Esophagus muscularis mucosa (tissue), 4 donors: ENCODE data around the gene MRPS7. TPM values are rescaled to one million over a fixed set of nuclear protein-coding genes. Genes with fewer than 3 reads are reported as not detected.
"Not testable (repeated sequence)": the region's sequence is repeated elsewhere in the genome, so short reads cannot be mapped to it uniquely, and the experiment has no call there.

Source experiments
- DNase-seq: peaks from one replicate; pipeline ENCODE4 v3.0.0-alpha.2; 2017; ENCODE audit errors: extremely low spot score
- H3K27ac ChIP-seq, 4 donors: fragments of 200-600 bp; sonication (generic); replicated peaks in 1 of 4; 1 replicate in 3 of 4; 2 replicates in 1 of 4; pipeline ENCODE4 v1.5.1; 2016 to 2019; ENCODE audit warnings: mild to moderate bottlenecking in 1 of 4
- H3K27me3 ChIP-seq, 4 donors: fragments of 200-600 bp; sonication (generic); one replicate each; pipeline versions ENCODE4 v1.5.1 to v1.6.0; 2016 to 2019
- H3K36me3 ChIP-seq, 4 donors: fragments of 200-600 bp; sonication (generic); one replicate each; pipeline ENCODE4 v1.5.1; 2016 to 2019
- H3K4me1 ChIP-seq, 4 donors: fragments of 200-600 bp; sonication (generic); one replicate each; pipeline ENCODE4 v1.5.1; 2016 to 2019
- H3K4me3 ChIP-seq, 4 donors: fragments of 200-600 bp; sonication (generic); 1 replicate in 2 of 4; 2 replicates in 2 of 4; pipeline ENCODE4 v1.5.1; 2016 to 2019; ENCODE audit warnings: mild to moderate bottlenecking in 4 of 4, moderate library complexity in 1 of 4
- H3K9me3 ChIP-seq, 4 donors: fragments of 200-600 bp; sonication (generic); 1 replicate in 3 of 4; 2 replicates in 1 of 4; pipeline ENCODE4 v1.5.1; 2016 to 2019
- EP300 ChIP-seq: sonication (generic); formaldehyde crosslinking; IDR thresholded peaks from one replicate; pipeline ENCODE4 v1.6.1; 2017; ENCODE audit warnings: antibody characterized with exemption
- POLR2A ChIP-seq: fragments of 450-650 bp; IDR thresholded peaks from one replicate; pipeline ENCODE4 v1.6.1; 2017; ENCODE audit warnings: antibody characterized with exemption, moderate library complexity, mild to moderate bottlenecking, low read depth
- POLR2AphosphoS5 ChIP-seq, 2 donors: sonication (generic); formaldehyde crosslinking; IDR thresholded peaks; one replicate each; pipeline ENCODE4 v1.6.1; 2017; ENCODE audit warnings: antibody characterized with exemption in 2 of 2
- WGBS: methylation state at CpG from one replicate; pipeline ENCODE4 v1.1.5; 2018; 5-methylcytosine and 5-hydroxymethylcytosine counted together
- intact Hi-C: fragments of 100-400 bp; cut with DNase I; formaldehyde crosslinking; loops from one replicate; pipeline ENCODE4 v1.15.1; 2023
- total RNA-seq, 4 donors: library from RNA; depleted of rRNA; stranded (reverse); fragments of >200 nt; gene quantifications; one replicate each; pipeline versions ENCODE4 v1.1.0 to v1.2.1, GENCODE V29; 2016
- TF ChIP-seq, protein P1 (sequence below), 3 experiments: fragments of 200-600 bp in 2 of 3; fragments of 450-650 bp in 1 of 3; sonication (generic) in 2 of 3; IDR thresholded peaks; one replicate each; pipeline ENCODE4 v1.5.1; 2017 to 2019; ENCODE audit warnings: antibody characterized with exemption in 3 of 3, mild to moderate bottlenecking in 2 of 3, moderate library complexity in 1 of 3

Gene MRPS7
- total RNA-seq, 4 donors from 2014 or later: 37.8 to 40.6 (median 39.1) TPM

DNA sequence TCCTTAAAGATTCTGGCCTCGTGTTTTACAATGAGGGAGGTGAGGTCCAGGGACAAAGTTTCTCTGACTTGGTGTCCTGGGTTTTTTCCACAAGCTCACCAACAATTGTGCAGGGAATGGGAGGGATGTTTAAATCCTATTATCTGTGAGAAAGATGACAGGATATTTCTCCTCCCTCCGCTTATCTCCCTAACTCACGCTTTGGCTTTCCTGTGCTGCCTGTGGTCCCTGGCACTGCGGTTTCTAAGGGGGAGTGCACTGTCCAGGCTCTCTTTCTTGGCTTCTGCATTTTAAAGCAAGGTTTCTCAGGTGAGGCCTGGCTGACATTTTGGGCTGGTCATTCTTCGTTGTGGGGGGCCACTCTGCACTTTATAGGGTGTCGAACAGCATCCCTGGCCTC is 16.7 kb upstream of the MRPS7 start:
- DNase-seq: no peak
- Histone ChIP-seq H3K27me3 (no peaks in the 10 kb centered on the region), H3K4me1 (peaks cover 7 to 26% (median 19%) of the 10 kb centered on the region in 4 donors), H3K9me3 (no peaks in the 10 kb centered on the region), H3K36me3 (peaks cover 51 to 73% (median 66%) of the 10 kb centered on the region in 4 donors), H3K27ac (no peak overlapping the region), H3K4me3 (no peak overlapping the region)
- WGBS: 98% methylated on average over 6 of the region's 6 CpGs
- intact Hi-C loops: no loop called here
- TF ChIP-seq POLR2AphosphoS5 (IDR thresholded peaks at IDR 0.05) (no peak), POLR2A (no peak)
- TF ChIP-seq, protein P1, sequence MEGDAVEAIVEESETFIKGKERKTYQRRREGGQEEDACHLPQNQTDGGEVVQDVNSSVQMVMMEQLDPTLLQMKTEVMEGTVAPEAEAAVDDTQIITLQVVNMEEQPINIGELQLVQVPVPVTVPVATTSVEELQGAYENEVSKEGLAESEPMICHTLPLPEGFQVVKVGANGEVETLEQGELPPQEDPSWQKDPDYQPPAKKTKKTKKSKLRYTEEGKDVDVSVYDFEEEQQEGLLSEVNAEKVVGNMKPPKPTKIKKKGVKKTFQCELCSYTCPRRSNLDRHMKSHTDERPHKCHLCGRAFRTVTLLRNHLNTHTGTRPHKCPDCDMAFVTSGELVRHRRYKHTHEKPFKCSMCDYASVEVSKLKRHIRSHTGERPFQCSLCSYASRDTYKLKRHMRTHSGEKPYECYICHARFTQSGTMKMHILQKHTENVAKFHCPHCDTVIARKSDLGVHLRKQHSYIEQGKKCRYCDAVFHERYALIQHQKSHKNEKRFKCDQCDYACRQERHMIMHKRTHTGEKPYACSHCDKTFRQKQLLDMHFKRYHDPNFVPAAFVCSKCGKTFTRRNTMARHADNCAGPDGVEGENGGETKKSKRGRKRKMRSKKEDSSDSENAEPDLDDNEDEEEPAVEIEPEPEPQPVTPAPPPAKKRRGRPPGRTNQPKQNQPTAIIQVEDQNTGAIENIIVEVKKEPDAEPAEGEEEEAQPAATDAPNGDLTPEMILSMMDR (IDR thresholded peaks at IDR 0.05): no peak

DNA sequence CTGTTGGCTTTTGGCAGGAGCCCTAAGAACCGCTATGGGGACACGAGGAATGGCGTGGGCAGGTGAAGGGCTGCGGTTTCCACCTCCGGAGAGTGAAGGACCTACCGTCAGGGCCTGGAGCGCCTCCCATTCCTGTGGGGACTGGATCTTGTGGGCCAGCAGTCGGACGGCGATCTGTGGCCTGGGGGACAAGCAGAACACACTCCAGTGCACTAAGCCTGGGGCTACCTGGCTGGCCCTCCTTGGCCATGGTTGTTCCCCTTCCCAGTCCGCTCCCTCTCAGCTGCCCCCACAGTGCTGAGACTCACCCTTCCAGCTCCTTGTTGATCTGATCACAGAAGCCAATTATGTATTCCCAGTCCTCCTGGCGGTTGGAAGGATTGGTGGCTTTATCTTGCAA is 15.3 kb upstream of the MRPS7 start:
- H3K9me3 ChIP-seq: no peaks in the 10 kb centered on the region
- no peak overlapping the region for H3K27ac ChIP-seq
- peaks cover 37 to 60% (median 52%) of the 10 kb centered on the region in 4 donors for H3K36me3 ChIP-seq
- intact Hi-C loops: no loop called here
- TF ChIP-seq EP300: no peak
- no peak overlapping the region for H3K4me3 ChIP-seq
- WGBS: 96% methylated on average over 12 of the region's 12 CpGs
- DNase-seq: no peak
- H3K27me3 ChIP-seq: no peaks in the 10 kb centered on the region
- peaks cover 13 to 27% (median 21%) of the 10 kb centered on the region in 4 donors for H3K4me1 ChIP-seq

DNA sequence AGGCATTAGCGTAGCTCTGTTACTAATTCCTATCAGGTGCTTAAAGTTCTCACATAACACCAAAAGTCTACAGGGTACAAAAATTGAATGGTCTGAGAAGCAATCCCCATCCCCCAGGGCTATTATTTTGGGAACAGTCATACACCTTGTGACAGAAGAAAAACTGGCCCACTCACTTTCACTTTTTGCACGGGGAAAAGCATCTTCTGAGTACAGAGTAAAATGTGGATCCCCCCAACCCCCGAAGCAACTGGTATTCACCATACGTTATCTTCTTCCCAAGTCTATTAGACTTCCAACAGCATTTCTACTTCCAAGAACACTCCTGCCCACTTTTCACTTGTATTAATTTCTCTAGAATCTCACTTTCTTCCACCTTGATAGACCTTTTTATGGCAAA is 12.1 kb upstream of the MRPS7 start:
- no peaks in the 10 kb centered on the region for H3K27me3 ChIP-seq
- H3K27ac ChIP-seq: peak overlapping the region; percentile 33 to 62 (median 48)
- H3K4me1 ChIP-seq: peaks cover 13 to 27% (median 21%) of the 10 kb centered on the region in 4 donors
- H3K9me3 ChIP-seq: no peaks in the 10 kb centered on the region
- TF ChIP-seq EP300: no peak
- TF ChIP-seq, protein P1 (IDR thresholded peaks at IDR 0.05): no peak
- TF ChIP-seq POLR2A: no peak
- TF ChIP-seq POLR2AphosphoS5 (IDR thresholded peaks at IDR 0.05): no peak
- H3K36me3 ChIP-seq: peaks cover 14 to 28% (median 20%) of the 10 kb centered on the region in 4 donors
- peak overlapping the region in 1 of 4 donors; percentile 11 for H3K4me3 ChIP-seq
- whole genome bisulfite sequencing: 74% methylated on average over 4 of the region's 4 CpGs
- DNase-seq: no peak
- intact Hi-C loops: no loop called here

DNA sequence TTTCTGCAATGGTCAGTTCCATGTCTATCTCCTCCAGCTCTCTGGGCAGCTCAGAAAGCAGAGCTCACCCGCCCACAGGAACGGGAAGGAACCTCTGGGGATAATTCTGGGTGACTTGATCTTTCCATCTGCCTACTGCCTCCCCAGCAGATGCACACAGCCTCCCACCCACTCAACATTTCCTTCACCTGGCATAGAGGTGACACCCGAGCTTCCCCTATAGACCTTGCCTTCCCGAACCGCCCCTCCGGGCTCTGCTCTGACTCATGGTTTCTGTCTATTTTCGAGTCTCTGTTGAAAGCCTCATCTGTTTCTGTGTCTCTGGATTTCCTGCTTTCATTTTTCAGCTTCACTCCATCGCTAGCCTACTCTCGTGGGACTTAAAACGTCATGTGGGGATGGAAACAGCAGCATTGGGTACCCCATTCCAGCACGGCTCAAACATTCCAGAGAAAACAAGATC is 11.6 kb upstream of the MRPS7 start:
- no peak for DNase-seq
- WGBS: 64% methylated on average over 11 of the region's 11 CpGs
- TF ChIP-seq EP300 (no peak), POLR2AphosphoS5 (IDR thresholded peaks at IDR 0.05) (no peak), POLR2A (no peak)
- TF ChIP-seq, protein P1 (IDR thresholded peaks at IDR 0.05): no peak
- intact Hi-C loops: no loop called here
- H3K27me3 ChIP-seq: no peaks in the 10 kb centered on the region
- peak overlapping the region; percentile 6 to 40 (median 16) for H3K4me3 ChIP-seq
- H3K36me3 ChIP-seq: peaks cover 10 to 23% (median 16%) of the 10 kb centered on the region in 4 donors
- no peaks in the 10 kb centered on the region for H3K9me3 ChIP-seq
- H3K27ac ChIP-seq: peak overlapping the region; percentile 33 to 62 (median 48)
- peaks cover 13 to 27% (median 21%) of the 10 kb centered on the region in 4 donors for H3K4me1 ChIP-seq

DNA sequence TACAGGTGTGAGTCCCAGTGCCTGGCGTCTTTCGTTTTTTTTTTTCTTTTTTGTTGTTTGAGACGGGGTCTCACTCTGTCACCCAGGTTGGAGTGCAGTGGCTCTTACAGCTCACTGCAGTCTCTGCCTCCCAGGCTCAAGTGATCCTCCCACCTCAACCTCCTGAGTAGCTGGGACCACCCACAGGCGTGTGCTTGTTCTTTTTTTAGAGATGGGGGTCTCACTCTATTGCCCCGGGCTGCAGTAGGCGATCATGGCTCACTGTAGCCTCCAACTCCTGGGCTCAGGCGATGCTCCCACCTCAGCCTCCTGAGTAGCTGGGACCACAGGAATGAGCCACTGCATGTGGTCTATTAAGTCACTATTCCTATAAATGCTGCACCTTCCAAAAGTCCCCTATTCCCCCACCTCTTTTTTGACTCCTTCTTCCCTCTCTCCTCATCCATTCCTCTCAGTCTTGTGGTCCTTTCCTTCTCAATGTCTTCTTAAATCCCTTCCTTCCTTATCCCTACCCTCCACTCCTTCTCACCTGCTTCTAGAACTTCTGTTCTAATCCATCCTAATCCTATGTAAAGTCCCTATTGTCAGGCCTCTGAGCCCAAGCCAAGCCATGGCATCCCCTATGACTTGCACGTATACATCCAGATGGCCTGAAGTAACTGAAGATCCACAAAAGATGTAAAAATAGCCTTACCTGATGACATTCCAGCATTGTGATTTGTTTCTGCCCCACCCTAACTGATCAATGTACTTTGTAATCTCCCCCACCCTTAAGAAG is 9.5 kb upstream of the MRPS7 start:
- Histone ChIP-seq H3K27me3 (no peaks in the 10 kb centered on the region), H3K4me3 (no peak overlapping the region), H3K9me3 (no peaks in the 10 kb centered on the region), H3K36me3 (peaks cover 0 to 7% (median 0%) of the 10 kb centered on the region in 4 donors), H3K27ac (no peak overlapping the region), H3K4me1 (peaks cover 13 to 28% (median 23%) of the 10 kb centered on the region in 4 donors)
- DNase-seq: no peak
- intact Hi-C loops: no loop called here
- WGBS: 90% methylated on average over 8 of the region's 8 CpGs
- TF ChIP-seq POLR2AphosphoS5 (IDR thresholded peaks at IDR 0.05): no peak
- TF ChIP-seq EP300: no peak
- TF ChIP-seq, protein P1 (IDR thresholded peaks at IDR 0.05): no peak
- TF ChIP-seq POLR2A: no peak

DNA sequence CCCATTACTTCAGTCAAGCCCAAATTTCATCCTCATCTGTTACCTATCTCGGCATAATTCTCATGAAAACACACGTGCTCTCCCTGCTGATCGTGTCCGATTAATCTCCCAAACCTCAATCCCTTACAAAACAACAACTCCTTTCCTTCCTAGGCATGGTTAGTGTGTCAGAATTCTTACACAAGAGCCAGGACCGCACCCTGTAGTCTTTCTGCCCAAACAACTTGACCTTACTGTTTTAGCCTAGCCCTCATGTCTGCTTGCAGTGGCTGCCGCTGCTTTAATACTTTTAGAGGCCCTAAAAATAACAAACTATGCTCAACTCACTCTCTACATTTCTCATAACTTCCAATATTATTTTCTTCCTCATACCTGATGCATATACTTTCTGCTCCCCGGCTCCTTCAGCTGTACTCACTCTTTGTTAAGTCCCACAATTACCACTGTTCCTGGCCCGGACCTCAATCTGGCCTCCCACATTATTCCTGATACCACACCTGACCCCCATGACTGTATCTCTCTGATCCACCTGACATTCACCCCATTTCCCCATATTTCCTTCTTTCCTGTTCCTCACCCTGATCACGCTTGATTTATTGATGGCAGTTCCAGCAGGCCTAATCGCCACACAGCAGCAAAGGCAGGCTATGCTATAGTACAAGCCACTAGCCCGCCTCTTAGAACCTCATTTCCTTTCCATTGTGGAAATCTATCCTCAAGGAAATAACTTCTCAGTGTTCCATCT is 5.6 kb upstream of the MRPS7 start:
- intact Hi-C loops, DNase-seq, H3K36me3 ChIP-seq, H3K27ac ChIP-seq, H3K9me3 ChIP-seq, H3K27me3 ChIP-seq: not testable (repeated sequence)
- peak overlapping the region in 1 of 4 donors; percentile 25 for H3K4me3 ChIP-seq
- peaks cover 18 to 35% (median 29%) of the 10 kb centered on the region in 4 donors for H3K4me1 ChIP-seq
- 71% methylated on average over 10 of the region's 11 CpGs for WGBS

DNA sequence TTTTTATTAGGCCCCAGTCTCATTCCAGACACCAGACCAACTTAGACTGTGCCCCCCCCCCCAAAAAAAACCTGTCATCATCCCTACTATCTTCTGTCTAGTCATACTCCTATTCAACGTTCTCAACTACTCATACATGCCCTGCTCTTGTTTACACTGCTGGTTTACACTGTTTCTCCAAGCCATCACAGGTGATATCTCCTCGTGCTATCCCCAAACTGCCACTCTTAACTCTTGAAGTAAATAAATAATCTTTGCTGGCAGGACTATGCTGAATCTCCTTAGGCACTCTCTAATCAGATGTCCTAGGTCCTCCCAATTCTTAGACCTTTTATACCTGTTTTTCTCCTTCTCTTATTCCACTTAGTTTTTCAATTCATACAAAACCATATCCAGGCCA is 4.5 kb upstream of the MRPS7 start:
- intact Hi-C loops, DNase-seq, H3K9me3 ChIP-seq, H3K4me3 ChIP-seq, H3K27ac ChIP-seq, H3K36me3 ChIP-seq, H3K27me3 ChIP-seq: not testable (repeated sequence)
- H3K4me1 ChIP-seq: peaks cover 18 to 33% (median 29%) of the 10 kb centered on the region in 4 donors
- WGBS: 75% methylated on average over 2 of the region's 2 CpGs
